Stimulated activated CD8-positive, alpha-beta memory T cell treated with anti-CD3 and anti-CD28 coated beads, Interleukin-12 subunit alpha, Interleukin-12 subunit beta, amount 100 ng/mL, for 24 hours (primary cell): ENCODE results near the gene RBM42.
A peak's percentile ranks its signal among the peaks of the same experiment; 100 is the strongest.
"Not testable (repeated sequence)": the region's sequence is repeated elsewhere in the genome, so short reads cannot be mapped to it uniquely, and the experiment has no call there.

ENCODE experiments used
- DNase-seq: peaks from one replicate; pipeline ENCODE4 v3.0.0-alpha.2; 2020; ENCODE audit errors: extremely low read depth

The RBM42 gene

GRCh38 chr19:35654828-35655227, 26.0 kb downstream of the RBM42 start:
- DNase-seq, result not testable (repeated sequence)

GRCh38 chr19:35655600-35655999, 26.8 kb downstream of the RBM42 start:
- DNase-seq, result no peak

DNA sequence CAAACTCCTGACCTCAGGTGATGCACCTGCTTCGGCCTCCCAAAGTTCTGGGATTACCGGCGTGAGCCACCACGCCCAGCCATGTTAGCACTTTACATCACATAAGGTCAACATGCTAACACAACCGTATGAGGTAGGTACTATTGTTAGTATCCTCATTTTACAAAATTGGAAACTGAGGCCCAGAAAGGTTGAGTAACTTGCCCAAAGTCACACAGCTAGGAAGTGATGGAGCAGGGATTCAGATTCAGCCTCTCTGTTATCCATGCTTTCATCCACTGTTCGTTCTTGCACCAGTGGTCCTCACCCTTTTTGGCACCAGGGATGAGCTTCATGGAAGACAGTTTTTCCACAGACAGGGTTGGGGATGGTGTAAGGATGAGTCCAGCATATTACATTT, 27.9 kb downstream of the RBM42 start:
- no peak for DNase-seq

DNA sequence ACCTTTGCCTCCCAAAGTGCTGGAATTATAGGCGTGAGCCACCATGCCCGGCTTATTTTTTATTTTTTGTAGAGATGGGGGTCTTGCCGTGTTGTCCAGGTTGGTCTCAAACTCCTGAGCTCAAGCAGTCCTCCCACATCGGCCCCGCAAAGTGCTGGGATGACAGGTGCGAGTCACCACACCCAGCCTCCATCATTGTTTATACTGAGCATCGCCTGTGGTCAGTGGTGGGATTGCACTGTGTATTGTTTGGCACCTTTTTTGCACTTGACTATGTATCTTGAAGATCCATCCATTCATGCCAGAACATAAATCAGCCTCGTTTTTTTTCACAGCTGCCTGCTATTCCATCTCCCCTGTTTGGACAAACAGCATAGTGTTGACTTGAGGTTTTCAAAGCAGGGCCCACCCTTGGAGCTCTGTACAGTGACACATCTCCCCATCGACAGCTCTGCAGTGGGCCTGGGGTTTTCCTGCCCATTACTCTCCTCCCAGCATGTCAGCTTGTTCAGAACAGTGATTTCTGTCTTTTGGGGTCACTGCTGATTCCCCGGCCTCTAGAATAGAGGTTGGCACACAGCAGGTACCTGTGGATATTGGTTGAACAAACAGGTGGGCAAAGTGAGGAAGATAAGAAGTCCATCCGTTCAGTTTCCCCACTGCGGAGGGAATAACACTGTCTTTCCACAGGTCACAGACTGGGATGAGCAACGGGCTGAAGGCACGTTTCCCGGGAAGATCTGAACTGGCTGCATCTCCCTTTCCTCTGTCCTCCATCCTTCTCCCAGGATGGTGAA, 29.3 kb downstream of the RBM42 start:
- DNase-seq, result no peak

- no peak for DNase-seq
Measured at GRCh38 chr19:35661995-35662340, 33.1 kb downstream of the RBM42 start.

- no peak for DNase-seq
Measured at GRCh38 chr19:35663981-35664380, 35.1 kb downstream of the RBM42 start.

GRCh38 chr19:35665157-35665556, 36.3 kb downstream of the RBM42 start:
- no peak for DNase-seq

DNA sequence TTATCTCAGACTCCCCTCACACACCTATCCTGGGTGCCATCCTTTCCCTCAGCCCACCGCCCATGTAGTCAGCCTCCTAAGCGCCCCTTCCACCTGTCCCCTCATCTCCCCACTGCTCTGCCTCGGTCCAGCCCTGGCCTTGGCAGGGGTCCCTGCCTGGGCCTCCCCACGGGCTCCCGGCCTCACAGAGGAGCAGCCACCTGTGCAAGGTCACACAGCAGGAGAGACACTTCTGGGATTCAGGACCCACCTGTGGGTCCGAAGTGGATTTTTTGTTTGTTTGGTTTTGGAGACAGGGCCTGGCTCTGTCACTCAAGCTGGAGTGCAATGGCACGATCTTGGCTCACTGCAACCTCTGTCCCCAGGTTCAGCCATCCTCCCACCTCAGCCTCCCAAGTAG, 36.8 kb downstream of the RBM42 start:
- no peak for DNase-seq

GRCh38 chr19:35666251-35666913, 37.5 kb downstream of the RBM42 start, which contains the start of gene UPK1A:
Gene UPK1A, plus strand, starts transcription at chr19:35666517. Its CDS starts 296 bp downstream, at chr19:35666813.
- no peak for DNase-seq

DNA sequence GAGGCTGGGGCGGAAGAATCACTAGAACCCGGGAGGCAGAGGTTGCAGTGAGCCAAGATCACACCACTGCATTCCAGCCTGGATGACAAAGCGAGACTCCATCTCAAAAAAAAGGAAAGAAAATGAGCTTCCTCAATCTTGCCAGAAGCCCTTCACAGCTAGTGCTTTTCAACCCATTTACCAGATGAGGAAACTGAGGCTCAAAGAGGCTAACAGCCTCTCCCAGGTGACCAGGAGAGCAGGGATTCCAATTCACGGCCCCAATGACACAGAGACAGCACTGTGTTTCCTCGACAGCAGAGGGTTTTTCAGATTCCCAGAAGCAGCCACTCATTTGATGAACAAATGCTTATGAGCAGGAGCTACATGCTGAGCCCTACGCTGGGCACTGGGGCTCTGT, 40.7 kb downstream of the RBM42 start:
- no peak for DNase-seq

GRCh38 chr19:35669974-35670373, 41.1 kb downstream of the RBM42 start:
- no peak for DNase-seq

- DNase-seq, result no peak
Measured at GRCh38 chr19:35670686-35671085, 41.9 kb downstream of the RBM42 start.

DNA sequence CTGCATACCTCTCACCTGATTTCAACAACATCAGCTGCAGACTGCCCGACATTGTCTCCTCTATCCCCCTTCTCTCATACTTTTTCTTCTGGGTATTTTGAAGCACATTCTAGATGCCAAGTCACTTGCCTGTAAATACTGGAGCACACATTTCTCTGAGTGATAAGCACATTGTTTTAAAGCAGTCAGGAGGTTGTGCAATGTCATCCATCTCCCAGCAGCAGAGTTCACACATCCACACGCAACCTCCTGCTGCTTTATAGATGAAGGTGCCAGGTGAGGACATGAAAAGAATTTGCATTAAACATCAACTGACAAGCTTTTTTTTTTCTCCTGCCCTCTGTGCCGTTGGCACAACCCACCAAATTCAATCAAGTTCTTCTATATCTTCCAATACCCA, 43.0 kb downstream of the RBM42 start:
- no peak for DNase-seq

GRCh38 chr19:35673121-35673804, 44.4 kb downstream of the RBM42 start:
- DNase-seq, result peak; percentile 17

- no peak for DNase-seq
Measured at GRCh38 chr19:35675589-35676140, 46.8 kb downstream of the RBM42 start.
